Mesenchymal stem cell (in vitro differentiated cells and primary cell): ENCODE measurements around the gene DHX58.
A peak's percentile ranks its signal among the peaks of the same experiment; 100 is the strongest.

Experiments used
- DNase-seq: peaks from one replicate; pipeline ENCODE4 v3.0.0-alpha.2; 2013
- H2AFZ ChIP-seq: one replicate; pipeline ENCODE4 v1.6.1; 2013; ENCODE audit warnings: low read depth, mild to moderate bottlenecking, control low read depth, inconsistent platforms, low read length, moderate library complexity
- H2AK5ac ChIP-seq: 2 replicates; pipeline ENCODE4 v1.6.1; 2013; ENCODE audit warnings: low read length, moderate library complexity, mild to moderate bottlenecking, inconsistent platforms; ENCODE audit not compliant: severe bottlenecking
- H2BK120ac ChIP-seq: one replicate; pipeline ENCODE4 v1.6.1; 2013; ENCODE audit warnings: low read depth, mild to moderate bottlenecking, inconsistent platforms, low read length, moderate library complexity
- H2BK12ac ChIP-seq, 2 experiments: one replicate each; pipeline ENCODE4 v1.6.1; 2013; ENCODE audit warnings: inconsistent platforms in 2 of 2, low read length in 2 of 2, mild to moderate bottlenecking in 2 of 2, moderate library complexity in 2 of 2, control low read depth in 1 of 2
- H2BK15ac ChIP-seq: one replicate; pipeline ENCODE4 v1.6.1; 2013; ENCODE audit warnings: mild to moderate bottlenecking, low read depth, inconsistent platforms; ENCODE audit not compliant: poor library complexity, severe bottlenecking
- H2BK5ac ChIP-seq: 2 replicates; pipeline ENCODE4 v1.6.1; 2013; ENCODE audit warnings: low read depth, mild to moderate bottlenecking, low read length, control low read depth, inconsistent platforms; ENCODE audit not compliant: poor library complexity, severe bottlenecking
- H3K14ac ChIP-seq, 2 experiments: one replicate each; pipeline ENCODE4 v1.6.1; 2013; ENCODE audit warnings: inconsistent platforms in 2 of 2, low read length in 2 of 2, control low read depth in 1 of 2, mild to moderate bottlenecking in 1 of 2, moderate library complexity in 1 of 2
- H3K18ac ChIP-seq, 2 experiments: one replicate each; pipeline ENCODE4 v1.6.1; 2013; ENCODE audit warnings: inconsistent platforms in 2 of 2, low read length in 2 of 2, control low read depth in 1 of 2, low read depth in 1 of 2, mild to moderate bottlenecking in 1 of 2
- H3K23ac ChIP-seq, 2 experiments: one replicate each; pipeline ENCODE4 v1.6.1; 2013; ENCODE audit warnings: inconsistent platforms in 2 of 2, low read length in 2 of 2, mild to moderate bottlenecking in 2 of 2, moderate library complexity in 2 of 2, control low read depth in 1 of 2
- H3K27ac ChIP-seq: 2 replicates; pipeline ENCODE4 v1.5.1; 2013; ENCODE audit warnings: mild to moderate bottlenecking, moderate library complexity, low read length, control low read depth, inconsistent platforms; ENCODE audit not compliant: poor library complexity, severe bottlenecking
- H3K27me3 ChIP-seq, 2 experiments: 2 replicates each; pipeline versions ENCODE4 v1.6.1 to v1.7.0; 2013; ENCODE audit warnings: low read length in 2 of 2, mild to moderate bottlenecking in 2 of 2, moderate library complexity in 2 of 2, control low read depth in 1 of 2, inconsistent platforms in 1 of 2; ENCODE audit not compliant: control insufficient read depth in 1 of 2, insufficient read depth in 1 of 2
- H3K36me3 ChIP-seq, 2 experiments: 2 replicates each; pipeline versions ENCODE4 v1.6.1 to v1.7.0; 2013; ENCODE audit warnings: low read length in 2 of 2, control low read depth in 1 of 2, inconsistent platforms in 1 of 2, low read depth in 1 of 2, mild to moderate bottlenecking in 1 of 2; ENCODE audit not compliant: insufficient read depth in 2 of 2, control insufficient read depth in 1 of 2
- H3K4ac ChIP-seq, 2 experiments: one replicate each; pipeline ENCODE4 v1.6.1; 2013; ENCODE audit warnings: inconsistent platforms in 2 of 2, low read length in 2 of 2, mild to moderate bottlenecking in 2 of 2, moderate library complexity in 2 of 2, control low read depth in 1 of 2, low read depth in 1 of 2
- H3K4me1 ChIP-seq: 2 replicates; pipeline ENCODE4 v1.6.1; 2013; ENCODE audit warnings: low read depth, low read length, control low read depth; ENCODE audit not compliant: control insufficient read depth, insufficient read depth
- H3K4me2 ChIP-seq: 2 replicates; pipeline ENCODE4 v1.6.1; 2013; ENCODE audit warnings: low read length, mild to moderate bottlenecking, inconsistent platforms; ENCODE audit not compliant: poor library complexity, severe bottlenecking
- H3K4me3 ChIP-seq, 2 experiments: 2 replicates each; pipeline versions ENCODE4 v1.5.1 to v1.7.0; 2013; ENCODE audit warnings: low read length in 2 of 2, mild to moderate bottlenecking in 2 of 2, control low read depth in 1 of 2, low read depth in 1 of 2; ENCODE audit not compliant: insufficient read depth in 1 of 2
- H3K79me1 ChIP-seq: replicated peaks from 2 replicates; pipeline ENCODE4 v1.6.1; 2013; ENCODE audit warnings: mild to moderate bottlenecking, control low read depth, low read length, inconsistent platforms; ENCODE audit not compliant: poor library complexity, severe bottlenecking
- H3K9ac ChIP-seq: 2 replicates; pipeline ENCODE4 v1.7.0; 2013; ENCODE audit warnings: mild to moderate bottlenecking, low read length, moderate library complexity
- H3K9me3 ChIP-seq: 2 replicates; pipeline ENCODE4 v1.7.0; 2013; ENCODE audit warnings: mild to moderate bottlenecking, low read length; ENCODE audit not compliant: control insufficient read depth
- H4K8ac ChIP-seq: one replicate; pipeline ENCODE4 v1.6.1; 2013; ENCODE audit warnings: inconsistent platforms, mild to moderate bottlenecking, low read length, moderate library complexity
- H4K91ac ChIP-seq: one replicate; pipeline ENCODE4 v1.6.1; 2013; ENCODE audit warnings: mild to moderate bottlenecking, low read length, inconsistent platforms
- WGBS: methylation state at CpG from one replicate; pipeline ENCODE4 v1.1.7; 2013; ENCODE audit warnings: mixed read lengths; 5-methylcytosine and 5-hydroxymethylcytosine counted together

The DHX58 gene

DNA sequence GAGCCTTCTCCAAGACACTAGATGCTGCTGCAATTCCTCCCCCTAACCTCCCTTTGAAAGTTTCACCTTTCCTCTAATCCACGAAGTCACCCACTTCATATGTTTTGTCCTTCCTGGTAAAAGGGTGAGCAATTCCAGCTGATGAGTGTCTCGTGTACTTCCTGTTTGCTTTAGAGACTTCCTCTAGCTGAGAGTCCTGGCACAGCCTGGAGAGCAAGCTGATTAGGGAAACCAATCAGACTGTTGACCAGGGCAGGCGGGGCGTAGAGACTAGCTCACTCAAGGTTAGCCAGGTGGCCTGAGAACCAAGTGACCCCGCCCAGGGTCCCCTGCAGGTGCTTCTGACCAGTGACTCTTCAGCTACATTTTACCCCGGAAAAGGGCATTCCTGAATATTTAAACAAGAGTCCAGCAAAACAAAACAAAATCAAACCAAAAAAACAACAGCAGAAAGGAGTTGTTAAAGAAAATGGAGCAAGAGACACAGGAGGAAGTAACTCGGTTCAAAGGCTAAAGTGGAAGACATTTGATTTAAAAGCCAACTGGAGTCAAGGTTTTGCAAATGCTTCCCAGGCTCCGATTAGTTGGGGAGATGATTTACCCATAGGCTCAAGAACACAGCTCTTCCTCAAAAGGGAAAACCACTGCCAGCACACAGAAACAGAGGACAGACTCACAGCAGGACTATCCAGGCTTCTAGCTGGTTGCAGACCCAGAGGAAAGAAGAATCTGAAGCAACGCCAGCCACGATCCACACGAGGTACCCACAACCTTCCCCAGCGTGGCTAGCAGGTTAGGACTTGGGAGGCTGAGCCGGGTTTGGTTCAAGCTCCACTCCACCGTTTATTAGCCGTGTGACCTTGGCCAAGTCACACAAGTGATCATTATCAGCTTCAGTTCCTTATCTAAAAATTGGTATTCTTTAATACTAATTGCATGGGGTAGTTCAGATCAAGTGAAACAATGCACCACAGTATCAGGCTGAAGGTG, 23.4 kb upstream of the DHX58 start:
- Histone ChIP-seq H2AK5ac (peak overlapping the region; percentile 23), H3K36me3 (peaks cover 17 to 27% of the 10 kb centered on the region in 2 experiments), H3K9me3 (no peaks in the 10 kb centered on the region), H3K4ac (peak overlapping the region in 1 of 2 experiments; percentile 79), H2BK120ac (no peak overlapping the region), H3K27ac (peak overlapping the region; percentile 52), H3K27me3 (no peaks in the 10 kb centered on the region), H3K4me2 (no peak overlapping the region), H2BK5ac (no peak overlapping the region), H3K4me1 (peaks cover 42% of the 10 kb centered on the region), H3K9ac (peak overlapping the region; percentile 23), H3K79me1 (peaks cover 13% of the 10 kb centered on the region), H2AFZ (no peak overlapping the region), H3K14ac (no peak overlapping the region), H2BK12ac (peak overlapping the region; percentile 82 to 97), H4K8ac (peak overlapping the region; percentile 87), H3K4me3 (peak overlapping the region in 1 of 2 experiments; percentile 2), H3K23ac (peak overlapping the region in 1 of 2 experiments; percentile 66), H2BK15ac (no peak overlapping the region), H4K91ac (peak overlapping the region; percentile 91), H3K18ac (peak overlapping the region; percentile 79 to 94)
- WGBS = 50% methylated on average over 12 of the region's 15 CpGs
- DNase-seq = peak; percentile 88

DNA sequence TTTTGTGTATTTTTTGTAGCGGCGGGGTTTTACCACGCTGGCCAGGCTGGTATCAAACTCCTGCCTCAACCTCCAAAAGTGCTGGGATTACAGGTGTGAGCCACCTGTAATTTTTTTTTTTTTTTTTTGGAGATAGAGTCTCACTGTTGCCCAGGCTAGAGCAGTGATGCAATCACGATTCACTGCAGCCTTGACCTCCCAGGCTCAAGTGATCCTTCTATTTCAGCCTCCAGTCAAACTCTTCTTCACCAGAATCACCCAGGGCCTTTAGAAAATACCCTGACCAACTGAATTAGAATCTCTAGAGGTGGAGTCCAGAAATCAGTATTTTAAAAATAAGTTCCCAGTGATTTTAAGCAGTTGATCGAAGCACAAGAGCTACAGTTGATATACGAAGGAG, 22.6 kb upstream of the DHX58 start:
- Histone ChIP-seq H2AK5ac (no peak overlapping the region), H3K9me3 (no peaks in the 10 kb centered on the region), H3K4me1 (peaks cover 42% of the 10 kb centered on the region), H3K4me3 (peak overlapping the region in 1 of 2 experiments; percentile 2), H3K9ac (peak overlapping the region; percentile 5), H2BK5ac (no peak overlapping the region), H3K36me3 (peaks cover 17 to 35% of the 10 kb centered on the region in 2 experiments), H3K4ac (peak overlapping the region in 1 of 2 experiments; percentile 71), H3K23ac (no peak overlapping the region), H2BK15ac (no peak overlapping the region), H3K4me2 (no peak overlapping the region), H2BK120ac (no peak overlapping the region), H3K18ac (no peak overlapping the region), H2AFZ (no peak overlapping the region), H3K27me3 (no peaks in the 10 kb centered on the region), H3K14ac (no peak overlapping the region), H3K27ac (peak overlapping the region; percentile 52), H3K79me1 (peaks cover 17% of the 10 kb centered on the region), H2BK12ac (no peak overlapping the region), H4K91ac (peak overlapping the region; percentile 31), H4K8ac (peak overlapping the region; percentile 60)
- no peak for DNase-seq
- WGBS = 95% methylated on average over 5 of the region's 6 CpGs

DNA sequence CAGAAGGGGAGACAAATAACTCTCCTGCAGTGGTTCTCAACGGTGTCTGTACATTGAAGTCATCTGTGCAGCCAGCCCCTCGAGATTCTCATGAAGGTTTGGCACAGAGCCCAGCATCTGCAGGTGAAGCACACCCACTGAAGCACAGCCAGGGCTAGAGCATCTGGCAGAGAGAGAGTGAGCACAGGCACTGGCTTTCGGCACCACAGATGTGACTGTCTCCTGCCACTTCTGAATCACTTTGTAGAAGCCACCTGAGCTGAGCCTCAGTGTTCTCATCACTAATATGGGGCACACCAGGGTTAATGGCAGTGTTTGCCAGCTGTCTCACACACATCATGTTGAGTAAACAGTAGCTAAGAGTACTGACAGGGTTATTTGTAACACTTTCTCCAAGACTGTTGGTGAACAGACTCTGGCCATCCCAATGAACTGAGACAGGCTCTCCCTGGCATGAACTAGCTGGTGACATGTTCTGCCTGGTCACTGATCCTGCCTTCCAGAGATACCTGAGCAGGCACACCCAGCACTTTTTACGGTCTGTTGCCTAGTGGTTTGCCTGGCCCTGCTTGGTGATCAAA, 21.0 kb upstream of the DHX58 start:
- Histone ChIP-seq H3K27me3 (no peaks in the 10 kb centered on the region), H3K14ac (peak overlapping the region in 1 of 2 experiments; percentile 63)

DNA sequence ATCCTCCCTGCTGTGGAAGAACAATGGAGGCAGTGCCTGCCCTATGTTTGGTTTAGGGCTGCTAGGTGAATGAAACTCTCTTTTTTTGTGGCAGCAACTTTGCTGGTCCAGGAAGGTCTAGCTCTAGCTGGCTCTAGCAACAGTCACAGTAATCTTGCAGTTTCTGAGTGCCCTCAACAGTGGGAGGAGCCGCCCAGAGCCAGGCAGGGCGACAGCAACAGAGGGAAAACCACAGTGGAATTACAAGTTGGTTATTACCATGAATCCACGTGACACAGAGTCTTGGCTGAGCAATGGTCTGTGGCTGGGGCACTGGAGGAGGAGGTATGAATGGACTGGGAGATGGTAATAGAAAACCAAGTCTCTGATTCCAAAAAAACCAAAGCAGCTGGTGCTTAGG, 20.4 kb upstream of the DHX58 start:
- Histone ChIP-seq H2BK12ac (peak overlapping the region in 1 of 2 experiments; percentile 4), H3K9me3 (no peaks in the 10 kb centered on the region), H3K27ac (peak overlapping the region; percentile 72), H3K9ac (peak overlapping the region; percentile 55), H4K91ac (peak overlapping the region; percentile 11), H2AFZ (no peak overlapping the region), H3K4ac (peak overlapping the region in 1 of 2 experiments; percentile 71), H3K23ac (no peak overlapping the region), H3K4me1 (peaks cover 25% of the 10 kb centered on the region), H3K14ac (no peak overlapping the region), H3K18ac (peak overlapping the region in 1 of 2 experiments; percentile 32), H4K8ac (no peak overlapping the region), H3K79me1 (peaks cover 34% of the 10 kb centered on the region), H2BK15ac (no peak overlapping the region), H2BK120ac (no peak overlapping the region), H2BK5ac (no peak overlapping the region), H3K4me3 (peak overlapping the region in 1 of 2 experiments; percentile 51), H2AK5ac (no peak overlapping the region), H3K4me2 (no peak overlapping the region), H3K27me3 (no peaks in the 10 kb centered on the region), H3K36me3 (peaks cover 29 to 54% of the 10 kb centered on the region in 2 experiments)
- WGBS = 31% methylated on average over 3 of the region's 3 CpGs
- DNase-seq = peak; percentile 91

More for the DNA sequence above, 21.0 kb upstream of the DHX58 start:
- peak overlapping the region; percentile 35 to 80 for H3K18ac ChIP-seq
- H4K91ac ChIP-seq = peak overlapping the region; percentile 14
- H3K23ac ChIP-seq = peak overlapping the region in 1 of 2 experiments; percentile 91
- peak overlapping the region; percentile 72 for H3K27ac ChIP-seq
- H4K8ac ChIP-seq = peak overlapping the region; percentile 10
- H2BK5ac ChIP-seq = no peak overlapping the region
- no peak overlapping the region for H3K4me2 ChIP-seq
- 78% methylated on average over 4 of the region's 4 CpGs for WGBS
- H3K9me3 ChIP-seq = no peaks in the 10 kb centered on the region
- peaks cover 28% of the 10 kb centered on the region for H3K79me1 ChIP-seq
- H3K4ac ChIP-seq = peak overlapping the region; percentile 2 to 64
- peak overlapping the region in 1 of 2 experiments; percentile 51 for H3K4me3 ChIP-seq
- H2AFZ ChIP-seq = no peak overlapping the region
- H2BK12ac ChIP-seq = peak overlapping the region; percentile 4 to 70
- H2AK5ac ChIP-seq = peak overlapping the region; percentile 57
- peak overlapping the region; percentile 29 for H2BK15ac ChIP-seq
- no peak for DNase-seq
- H3K36me3 ChIP-seq = peaks cover 23 to 48% of the 10 kb centered on the region in 2 experiments
- no peak overlapping the region for H2BK120ac ChIP-seq
- peaks cover 30% of the 10 kb centered on the region for H3K4me1 ChIP-seq
- peak overlapping the region; percentile 19 for H3K9ac ChIP-seq
